ENCODE data around the gene ATG4B.

ATG4B gene

GRCh38 chr2:241640165-241640795 lies 2.8 kb downstream of the ATG4B start:
- no peak for TF ChIP-seq GATA1 (IDR thresholded peaks at IDR 0.05; ENCODE audit: low read depth, low read length)
- no peak for TF ChIP-seq POLR2A (IDR thresholded peaks at IDR 0.05; ENCODE audit: low read length)
- no peak for DNase-seq

- peak in 1 of 2 experiments; percentile 26 for DNase-seq
- TF ChIP-seq GATA1 (IDR thresholded peaks at IDR 0.05; ENCODE audit: low read depth, low read length), result no peak
- TF ChIP-seq POLR2A (IDR thresholded peaks at IDR 0.05; ENCODE audit: low read length), result no peak
These were observed 4.1 kb downstream of the ATG4B start for GRCh38 chr2:241641631-241642030.

- TF ChIP-seq POLR2A (IDR thresholded peaks at IDR 0.05; ENCODE audit: low read length) (no peak), GATA1 (IDR thresholded peaks at IDR 0.05; ENCODE audit: low read depth, low read length) (no peak)
These were observed 7.8 kb downstream of the ATG4B start for GRCh38 chr2:241645056-241645914.

GRCh38 chr2:241645915-241646645 lies 8.6 kb downstream of the ATG4B start:
- TF ChIP-seq POLR2A (IDR thresholded peaks at IDR 0.05; ENCODE audit: low read length) (no peak), GATA1 (IDR thresholded peaks at IDR 0.05; ENCODE audit: low read depth, low read length) (no peak)
- DNase-seq, result no peak

More at GRCh38 chr2:241645056-241645914, 7.8 kb downstream of the ATG4B start:
- DNase-seq, result no peak

GRCh38 chr2:241648453-241648852 lies 11.0 kb downstream of the ATG4B start:
- no peak for TF ChIP-seq GATA1 (IDR thresholded peaks at IDR 0.05; ENCODE audit: low read depth, low read length)
- TF ChIP-seq POLR2A (IDR thresholded peaks at IDR 0.05; ENCODE audit: low read length), result no peak

GRCh38 chr2:241649404-241649803 lies 11.9 kb downstream of the ATG4B start:
- DNase-seq, result no peak
- TF ChIP-seq POLR2A (IDR thresholded peaks at IDR 0.05; ENCODE audit: low read length) (no peak), GATA1 (IDR thresholded peaks at IDR 0.05; ENCODE audit: low read depth, low read length) (no peak)

More at GRCh38 chr2:241648453-241648852, 11.0 kb downstream of the ATG4B start:
- DNase-seq, result no peak

- DNase-seq, result no peak
- TF ChIP-seq GATA1 (IDR thresholded peaks at IDR 0.05; ENCODE audit: low read depth, low read length) (no peak), POLR2A (IDR thresholded peaks at IDR 0.05; ENCODE audit: low read length) (no peak)
These were observed 12.4 kb downstream of the ATG4B start for GRCh38 chr2:241649927-241650326.

GRCh38 chr2:241652142-241652541 lies 14.6 kb downstream of the ATG4B start:
- TF ChIP-seq POLR2A (IDR thresholded peaks at IDR 0.05; ENCODE audit: low read length), result no peak
- no peak for TF ChIP-seq GATA1 (IDR thresholded peaks at IDR 0.05; ENCODE audit: low read depth, low read length)
- no peak for DNase-seq

- TF ChIP-seq POLR2A (IDR thresholded peaks at IDR 0.05; ENCODE audit: low read length), result no peak
- no peak for TF ChIP-seq GATA1 (IDR thresholded peaks at IDR 0.05; ENCODE audit: low read depth, low read length)
- DNase-seq, result no peak
These were observed 15.2 kb downstream of the ATG4B start for GRCh38 chr2:241652722-241653121.

- no peak for TF ChIP-seq GATA1 (IDR thresholded peaks at IDR 0.05; ENCODE audit: low read depth, low read length)
- no peak for TF ChIP-seq POLR2A (IDR thresholded peaks at IDR 0.05; ENCODE audit: low read length)
- no peak for DNase-seq
These were observed 15.8 kb downstream of the ATG4B start for GRCh38 chr2:241653210-241653750.

GRCh38 chr2:241654551-241654950 lies 17.1 kb downstream of the ATG4B start:
- TF ChIP-seq GATA1 (IDR thresholded peaks at IDR 0.05; ENCODE audit: low read depth, low read length) (no peak), POLR2A (IDR thresholded peaks at IDR 0.05; ENCODE audit: low read length) (no peak)
- DNase-seq, result no peak

- no peak for DNase-seq
- TF ChIP-seq POLR2A (IDR thresholded peaks at IDR 0.05; ENCODE audit: low read length) (no peak), GATA1 (IDR thresholded peaks at IDR 0.05; ENCODE audit: low read depth, low read length) (no peak)
These were observed 18.2 kb downstream of the ATG4B start for GRCh38 chr2:241655516-241656189.

- no peak for TF ChIP-seq GATA1 (IDR thresholded peaks at IDR 0.05; ENCODE audit: low read depth, low read length)
- no peak for TF ChIP-seq POLR2A (IDR thresholded peaks at IDR 0.05; ENCODE audit: low read length)
- no peak for DNase-seq
These were observed 18.8 kb downstream of the ATG4B start for GRCh38 chr2:241656190-241656741.
